GM19035 (cell line): ENCODE data around the gene HES3.

ENCODE experiments used
- ATAC-seq: cut with Tn5 transposase; IDR thresholded peaks from one replicate; pipeline ENCODE4 v1.9.1; 2021; ENCODE audit not compliant: unreplicated experiment

Gene HES3

GRCh38 chr1:6276811-6277555 lies 33.0 kb downstream of the HES3 start:
- ATAC-seq, result no peak

DNA sequence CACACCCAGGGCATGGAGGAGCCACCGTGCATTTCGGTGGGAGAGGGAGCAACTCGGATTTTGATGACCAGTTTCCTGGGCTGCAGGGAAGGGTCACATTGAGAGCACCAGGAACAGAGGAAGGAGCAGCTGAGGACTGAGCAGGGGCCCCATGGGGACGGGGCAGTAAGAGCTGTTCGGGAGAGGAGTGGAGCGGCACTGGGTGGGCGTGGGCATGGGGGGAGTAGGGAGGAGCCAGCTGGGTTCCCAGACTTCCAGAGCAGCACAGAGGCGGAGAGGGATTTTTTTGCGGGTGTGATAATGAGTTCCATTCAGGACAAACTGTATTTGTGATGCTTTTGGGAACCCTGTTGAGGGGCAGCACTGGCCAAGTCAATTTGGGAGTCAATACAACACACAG lies 34.3 kb downstream of the HES3 start:
- no peak for ATAC-seq

- ATAC-seq, result no peak
These were observed 35.1 kb downstream of the HES3 start for GRCh38 chr1:6279066-6279465.

DNA sequence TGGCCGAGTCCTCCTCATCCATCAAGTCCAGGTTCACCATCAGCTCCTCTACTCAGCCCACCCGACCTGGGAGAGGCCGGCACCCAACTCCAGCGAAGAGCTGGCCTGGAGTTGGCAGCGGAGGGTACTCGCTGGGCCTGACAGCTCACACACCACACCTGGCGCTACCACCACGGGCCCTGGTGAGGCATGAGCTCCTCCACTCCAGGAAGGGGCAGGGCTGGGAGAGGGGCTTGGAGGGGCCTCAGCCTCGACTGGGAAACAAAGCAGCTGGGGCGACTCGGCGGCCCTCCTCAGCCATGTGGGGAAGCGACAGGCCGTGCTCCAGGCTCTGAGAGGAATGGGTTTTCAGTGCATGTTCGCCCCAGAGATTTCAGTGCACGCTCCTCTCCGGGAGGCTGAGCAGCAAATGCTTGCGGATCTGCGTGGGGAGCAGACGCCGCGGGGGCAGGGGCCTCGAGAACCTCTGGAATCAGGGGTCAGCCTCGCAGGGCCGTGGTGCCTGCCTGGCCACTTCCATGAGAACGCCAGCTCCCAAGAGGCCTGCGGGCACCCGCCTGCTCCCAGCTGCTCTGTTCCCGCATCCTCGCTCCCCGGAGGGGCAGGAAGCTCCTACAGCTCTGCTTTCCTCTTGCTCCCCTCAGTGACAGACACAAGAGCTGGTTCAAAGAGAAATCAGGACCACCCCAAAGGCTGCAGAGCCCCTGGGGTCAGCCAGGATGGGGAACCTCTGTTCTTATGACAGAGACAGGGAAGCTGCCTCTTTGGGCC lies 35.8 kb downstream of the HES3 start:
- no peak for ATAC-seq

DNA sequence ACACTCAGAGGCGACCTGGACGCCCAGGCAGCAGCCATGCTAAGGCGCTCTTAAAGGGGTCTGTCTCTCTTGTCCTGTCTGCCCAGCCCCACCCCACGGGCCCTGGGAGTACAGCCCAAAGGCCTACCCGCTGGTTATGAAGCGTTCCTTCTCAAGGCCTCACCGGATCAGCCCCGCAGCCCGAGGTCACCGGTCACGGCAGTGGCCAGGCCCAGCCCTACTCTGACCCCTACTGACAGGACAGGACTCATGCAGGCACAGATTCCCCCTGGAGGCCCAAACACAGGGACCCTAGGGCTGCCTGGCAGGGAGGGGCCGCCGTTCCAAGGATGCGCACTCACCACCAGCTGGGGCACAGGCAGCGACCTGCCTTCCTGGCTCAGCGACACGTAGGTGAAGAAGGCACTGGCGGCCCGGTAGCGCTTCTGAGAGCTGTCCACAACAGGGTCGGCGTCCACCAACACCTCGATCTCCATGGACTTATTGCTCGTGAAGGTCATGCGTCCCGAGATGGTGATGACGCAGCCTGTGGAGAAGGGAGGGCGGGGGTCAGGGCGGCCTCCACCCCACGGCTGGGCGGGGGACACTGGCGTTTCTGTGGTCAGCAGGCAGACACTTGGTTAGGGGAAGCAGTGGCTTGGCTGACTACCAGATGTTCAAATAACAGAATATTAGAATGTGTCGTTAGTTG lies 36.9 kb downstream of the HES3 start:
- ATAC-seq, result no peak

DNA sequence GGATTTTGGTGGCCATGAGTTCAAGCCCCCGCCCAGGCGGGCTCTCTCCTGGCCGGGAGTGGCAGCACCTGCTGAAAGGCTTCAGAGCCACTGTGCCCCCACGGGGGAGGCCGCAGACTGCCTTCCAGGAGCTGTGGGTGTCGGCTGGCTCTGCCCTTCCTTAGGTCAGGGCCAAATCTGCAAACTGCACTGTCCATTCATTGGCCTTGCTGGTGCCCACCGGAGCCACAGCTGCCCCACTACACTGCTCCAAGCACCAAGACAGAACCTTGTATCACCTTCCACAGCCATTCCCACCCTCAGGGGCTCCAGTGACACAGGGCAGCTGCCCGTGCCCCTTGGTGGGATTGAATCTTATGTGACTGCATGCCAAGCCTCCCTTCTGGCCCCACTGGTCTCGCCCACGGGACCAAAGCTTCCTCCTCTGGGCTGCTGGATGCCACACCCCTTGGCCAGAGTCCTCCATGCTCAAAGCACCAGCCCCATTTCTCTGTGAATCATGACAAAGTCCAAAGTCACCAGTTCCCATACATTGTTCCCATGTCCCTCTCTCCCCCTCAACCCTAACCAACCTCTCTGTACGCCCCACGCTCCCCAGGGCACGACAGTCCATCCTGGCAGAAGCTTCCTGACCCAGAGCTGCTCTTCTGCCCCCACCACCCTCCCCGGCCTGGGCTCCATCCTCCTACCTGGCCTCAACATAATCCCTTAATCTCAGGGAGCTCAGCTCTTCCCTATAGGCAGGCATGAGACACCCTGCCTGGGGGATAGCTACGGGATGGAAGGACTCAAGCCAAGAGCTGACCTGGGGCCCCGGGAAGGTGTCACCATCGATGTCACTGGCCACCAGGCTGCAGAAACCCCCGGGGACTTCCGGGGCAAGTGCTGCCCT lies 37.8 kb downstream of the HES3 start:
- ATAC-seq, result no peak

DNA sequence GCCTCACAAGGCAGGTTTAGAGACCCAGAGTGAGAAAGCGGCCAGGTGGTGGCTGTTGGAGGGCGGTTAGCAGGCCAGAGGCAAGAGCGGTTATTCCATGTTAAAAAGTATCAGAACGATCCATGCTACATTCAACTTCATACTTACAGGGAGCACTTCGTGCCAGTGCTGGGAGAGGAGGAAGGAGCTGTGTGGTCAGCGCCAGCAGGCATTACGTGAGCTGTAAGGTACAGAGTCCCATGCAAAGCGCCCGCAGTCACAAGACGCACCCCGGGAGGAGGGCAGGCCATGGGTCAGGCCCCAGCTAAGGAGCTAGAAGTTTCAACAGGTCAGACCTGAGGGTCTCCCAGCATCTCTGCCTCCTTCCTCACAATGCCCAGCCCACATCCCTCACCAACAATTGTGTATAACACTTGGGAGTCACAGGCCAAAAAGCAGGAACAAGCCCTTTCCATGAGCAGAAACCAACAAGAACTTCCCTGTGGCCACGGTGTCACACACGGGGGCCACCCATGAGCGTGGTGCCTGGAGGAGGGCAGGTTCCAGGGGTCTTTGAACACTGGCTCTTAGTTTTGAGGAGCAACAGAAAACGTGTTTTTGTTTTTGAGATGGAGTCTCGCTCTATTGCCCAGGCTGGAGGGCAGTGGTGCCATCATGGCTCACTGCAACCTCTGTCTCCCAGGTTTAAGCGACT lies 38.7 kb downstream of the HES3 start:
- ATAC-seq, result no peak

GRCh38 chr1:6285336-6285735 lies 41.4 kb downstream of the HES3 start:
- no peak for ATAC-seq

DNA sequence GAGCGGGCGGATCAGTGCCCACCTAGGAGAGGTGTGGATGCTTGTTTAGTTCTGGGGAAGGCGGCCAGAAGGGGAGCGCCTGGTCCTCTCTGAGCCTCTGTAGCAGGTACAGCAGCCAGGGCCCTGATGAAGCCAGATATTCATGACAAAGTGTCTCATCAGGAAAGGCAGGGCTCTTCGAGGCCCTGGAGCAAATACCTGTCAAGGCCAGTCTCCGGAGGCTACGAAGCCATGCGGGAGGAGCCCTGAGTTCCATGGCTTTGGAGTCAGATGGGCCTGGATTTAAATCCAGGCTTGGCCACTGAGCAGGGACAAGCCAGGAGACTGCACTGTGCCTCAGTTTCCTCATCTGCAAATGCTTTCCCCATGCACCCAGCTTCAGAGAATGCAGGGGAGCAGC lies 42.3 kb downstream of the HES3 start:
- ATAC-seq, result no peak

DNA sequence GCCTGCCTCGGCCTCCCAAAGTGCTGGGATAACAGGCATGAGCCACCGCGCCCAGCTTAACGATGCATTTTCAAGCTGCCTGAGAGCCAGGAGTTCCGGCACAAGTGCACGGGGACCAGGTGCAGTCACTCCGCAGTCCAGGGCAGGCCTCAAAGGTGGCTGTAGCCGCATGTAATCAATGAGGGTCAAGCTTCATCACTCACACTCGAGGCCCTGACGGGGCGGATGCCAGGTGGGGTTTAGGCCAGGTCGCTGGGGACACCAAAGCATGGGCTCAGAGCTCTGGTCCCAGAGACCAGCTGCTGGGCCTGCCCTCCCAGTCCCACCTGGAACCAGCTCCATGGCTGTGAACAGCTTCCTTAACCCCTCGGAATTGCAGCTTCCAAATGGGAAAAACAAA lies 43.0 kb downstream of the HES3 start:
- no peak for ATAC-seq

DNA sequence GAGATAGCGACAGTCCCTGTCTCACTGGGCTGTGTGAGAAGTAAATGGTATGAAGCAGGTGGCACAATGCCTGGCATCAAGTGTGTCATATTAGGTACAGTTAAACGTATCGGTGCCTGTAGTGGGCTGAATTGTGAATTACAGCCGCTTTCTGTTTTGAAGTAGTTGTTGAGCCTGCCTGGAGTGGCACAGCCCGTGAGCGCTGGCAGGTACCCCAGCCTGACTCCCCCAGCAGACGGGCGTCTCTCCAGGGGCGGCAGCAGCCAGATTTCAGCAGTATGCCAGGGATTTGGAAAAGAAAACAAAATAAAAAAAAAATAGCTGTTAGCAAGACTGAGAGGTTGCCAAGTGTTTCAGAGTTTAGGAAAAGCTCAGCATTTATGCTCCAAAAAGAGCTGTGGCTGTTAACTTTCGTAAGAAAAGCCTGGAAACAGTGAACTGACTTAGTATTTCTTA lies 43.5 kb downstream of the HES3 start:
- ATAC-seq, result no peak

DNA sequence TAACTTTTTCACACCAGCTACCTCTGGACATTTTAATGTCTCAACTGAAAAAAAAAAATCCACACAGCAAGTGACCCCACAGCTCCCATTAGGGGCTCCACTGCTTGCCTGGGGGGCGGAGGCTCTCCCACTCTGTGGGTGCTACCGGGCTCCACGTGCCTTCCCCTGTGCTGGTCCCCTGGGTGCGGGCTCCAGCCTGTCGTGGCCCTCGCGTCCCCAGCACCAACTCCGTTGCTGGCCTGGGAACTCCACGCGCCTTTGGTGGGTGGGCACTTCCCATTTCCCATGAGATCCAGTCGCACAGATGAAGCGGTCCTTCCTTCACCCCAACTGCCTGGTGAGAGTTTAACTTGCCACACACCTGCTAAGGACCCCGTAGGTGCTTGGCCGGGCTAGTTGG lies 44.0 kb downstream of the HES3 start:
- no peak for ATAC-seq

DNA sequence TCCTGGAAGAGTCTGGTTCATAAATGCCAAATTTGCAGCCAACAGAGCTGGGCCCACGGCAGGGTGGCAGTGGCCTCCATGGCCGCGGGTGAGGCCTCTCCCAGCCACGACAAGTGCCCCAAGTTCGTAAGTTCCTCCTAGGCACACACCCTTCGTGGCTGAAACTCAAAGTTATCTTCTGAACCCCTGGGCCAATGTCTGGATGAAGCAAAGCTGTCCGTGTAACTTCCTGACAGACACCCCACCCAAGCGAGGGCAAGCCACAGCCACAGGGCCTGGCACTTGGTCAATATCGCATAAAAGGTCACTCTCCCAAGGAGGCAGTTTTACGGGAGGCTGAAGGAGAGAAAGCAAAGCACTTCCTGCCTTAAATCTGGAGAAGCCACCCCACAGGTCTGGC lies 44.7 kb downstream of the HES3 start:
- ATAC-seq, result no peak

GRCh38 chr1:6292102-6292501 lies 48.1 kb downstream of the HES3 start:
- no peak for ATAC-seq

DNA sequence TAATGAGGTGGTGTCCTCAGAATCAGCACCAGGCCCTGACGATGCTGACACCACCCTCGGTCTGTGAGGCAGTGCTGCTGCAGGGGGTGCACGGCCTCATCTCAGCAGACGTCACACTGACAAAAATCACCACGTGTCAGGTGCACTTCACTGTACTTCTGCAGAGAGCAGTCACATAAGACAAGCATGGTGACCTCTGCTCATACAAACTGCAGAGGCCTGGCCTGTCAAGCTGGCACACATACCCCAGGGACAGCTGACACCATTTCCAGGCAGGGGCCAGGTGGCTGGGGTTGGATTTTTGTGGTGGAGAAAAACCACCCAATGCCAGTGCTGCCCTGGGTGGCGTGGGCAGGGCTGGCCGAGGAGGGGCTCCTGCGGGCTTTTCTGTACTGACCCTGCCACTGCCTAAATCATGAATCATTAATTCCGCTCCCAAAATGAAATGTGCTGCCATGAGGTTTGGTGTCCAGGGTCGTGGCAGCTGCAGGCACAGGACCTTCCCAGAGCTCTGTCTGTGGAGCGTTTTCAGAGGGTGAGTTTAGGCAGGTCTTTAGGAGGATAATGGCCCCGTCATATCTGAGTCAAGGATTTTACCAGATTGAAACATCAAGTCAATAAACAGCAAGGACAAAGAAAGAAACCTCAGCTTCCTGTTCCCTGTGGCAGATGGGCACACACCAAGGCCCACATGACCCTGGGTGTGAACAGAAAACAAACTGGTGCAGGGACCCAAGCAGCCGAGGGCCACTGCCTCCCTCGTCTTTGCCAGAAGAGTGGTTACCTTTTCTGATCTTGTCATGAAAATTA lies 50.3 kb downstream of the HES3 start:
- no peak for ATAC-seq

DNA sequence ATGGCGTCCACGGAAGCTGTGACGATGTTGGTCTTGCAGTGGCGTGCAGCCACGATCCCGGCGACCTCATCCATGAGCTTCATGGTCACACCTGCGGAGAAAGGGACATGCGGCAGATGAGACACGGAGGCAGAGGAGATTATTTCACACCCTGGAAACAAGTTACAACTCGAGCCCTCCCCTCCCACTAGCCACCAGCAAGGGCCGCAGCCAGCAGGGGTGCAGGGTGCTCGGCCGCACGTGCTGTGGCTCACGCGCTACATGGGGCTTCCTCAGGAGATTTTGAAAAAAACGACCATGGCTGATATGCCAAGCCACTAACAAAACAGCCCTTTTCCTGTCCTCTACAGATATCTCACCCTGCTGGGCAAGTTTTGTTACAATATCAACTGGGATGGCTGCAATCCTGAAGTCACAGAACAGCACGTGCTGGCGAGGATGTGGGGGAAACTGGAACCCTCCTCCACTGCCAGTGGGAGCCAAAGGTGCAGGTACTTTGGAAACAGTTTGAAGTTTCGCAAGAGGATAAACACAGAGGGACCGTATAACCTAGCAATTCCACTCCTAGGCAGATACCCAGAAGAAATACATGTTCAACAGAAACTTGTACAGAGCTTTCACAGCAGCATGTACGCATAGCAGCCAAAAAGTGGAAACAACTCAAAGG lies 51.0 kb downstream of the HES3 start:
- ATAC-seq, result no peak
